Uterus (tissue), 2 donors: Measurements from ENCODE around the gene TMC3.

Experiments used
- POLR2A ChIP-seq, 2 donors: fragments of 450-650 bp; IDR thresholded peaks; one replicate each; pipeline ENCODE4 v1.6.1; 2016; ENCODE audit warnings: antibody characterized with exemption in 2 of 2, mild to moderate bottlenecking in 1 of 2, moderate library complexity in 1 of 2
- TF ChIP-seq, protein P1 (sequence below), 4 experiments: fragments of 200-600 bp in 2 of 4; fragments of 450-650 bp in 2 of 4; sonication (generic) in 2 of 4; IDR thresholded peaks; one replicate each; pipeline ENCODE4 v1.5.1; 2016 to 2019; ENCODE audit warnings: antibody characterized with exemption in 4 of 4, mild to moderate bottlenecking in 2 of 4, moderate library complexity in 1 of 4

DNA sequence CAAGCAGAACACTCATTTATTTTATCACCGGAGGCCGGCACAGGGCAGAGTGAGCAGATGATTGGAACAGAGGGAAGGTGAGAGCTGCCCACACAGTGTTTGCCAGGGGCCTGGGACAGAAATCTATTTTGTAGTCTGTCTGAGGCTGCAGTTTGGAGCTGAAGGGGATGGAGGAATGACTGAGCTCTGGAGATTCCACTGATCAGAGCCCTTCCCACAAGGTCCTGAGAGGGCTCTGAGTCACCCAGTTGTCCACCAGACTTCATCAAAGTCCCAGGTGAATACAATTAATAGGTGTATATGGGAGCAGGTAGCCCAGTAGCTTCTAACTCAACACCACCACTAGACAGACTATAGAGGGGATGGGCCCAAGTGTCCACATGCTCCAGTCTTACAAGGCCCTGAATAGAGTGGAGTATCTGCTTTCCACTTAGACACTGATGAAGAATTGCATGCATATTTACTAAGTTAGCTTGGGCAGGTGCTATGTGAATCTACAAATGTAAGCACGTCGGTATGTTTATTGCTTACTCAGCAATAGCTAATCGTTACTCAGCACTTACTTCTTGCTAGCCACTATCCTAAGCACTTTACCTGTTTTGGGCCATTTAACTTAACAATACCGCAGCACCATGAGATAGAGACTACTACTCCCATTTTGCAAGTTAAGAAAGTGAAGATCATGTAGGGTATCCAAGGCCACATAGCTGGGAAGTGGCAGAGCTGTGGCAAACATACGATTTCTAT, 47.4 kb downstream of the TMC3 start:
- TF ChIP-seq, protein P1, sequence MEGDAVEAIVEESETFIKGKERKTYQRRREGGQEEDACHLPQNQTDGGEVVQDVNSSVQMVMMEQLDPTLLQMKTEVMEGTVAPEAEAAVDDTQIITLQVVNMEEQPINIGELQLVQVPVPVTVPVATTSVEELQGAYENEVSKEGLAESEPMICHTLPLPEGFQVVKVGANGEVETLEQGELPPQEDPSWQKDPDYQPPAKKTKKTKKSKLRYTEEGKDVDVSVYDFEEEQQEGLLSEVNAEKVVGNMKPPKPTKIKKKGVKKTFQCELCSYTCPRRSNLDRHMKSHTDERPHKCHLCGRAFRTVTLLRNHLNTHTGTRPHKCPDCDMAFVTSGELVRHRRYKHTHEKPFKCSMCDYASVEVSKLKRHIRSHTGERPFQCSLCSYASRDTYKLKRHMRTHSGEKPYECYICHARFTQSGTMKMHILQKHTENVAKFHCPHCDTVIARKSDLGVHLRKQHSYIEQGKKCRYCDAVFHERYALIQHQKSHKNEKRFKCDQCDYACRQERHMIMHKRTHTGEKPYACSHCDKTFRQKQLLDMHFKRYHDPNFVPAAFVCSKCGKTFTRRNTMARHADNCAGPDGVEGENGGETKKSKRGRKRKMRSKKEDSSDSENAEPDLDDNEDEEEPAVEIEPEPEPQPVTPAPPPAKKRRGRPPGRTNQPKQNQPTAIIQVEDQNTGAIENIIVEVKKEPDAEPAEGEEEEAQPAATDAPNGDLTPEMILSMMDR (IDR thresholded peaks at IDR 0.05), result no peak
- no peak for TF ChIP-seq POLR2A (IDR thresholded peaks at IDR 0.05)
